Activated naive CD8-positive, alpha-beta T cell treated with anti-CD3 and anti-CD28 coated beads for 36 hours (primary cell): ENCODE measurements around the gene ZFAND3. TPM values are rescaled to one million over a fixed set of nuclear protein-coding genes. Genes with fewer than 3 reads are reported as not detected.

Experiments used
- DNase-seq: peaks from one replicate; pipeline ENCODE4 v3.0.0; 2021
- H3K27ac Mint-ChIP-seq: one replicate; pipeline ENCODE4 v1.8.0; 2022; ENCODE audit warnings: mild to moderate bottlenecking, moderate library complexity, mixed read lengths
- H3K27me3 Mint-ChIP-seq: one replicate; pipeline ENCODE4 v1.8.0; 2022; ENCODE audit warnings: mild to moderate bottlenecking, mixed read lengths
- H3K36me3 Mint-ChIP-seq: one replicate; pipeline ENCODE4 v1.8.0; 2021; ENCODE audit warnings: mild to moderate bottlenecking, mixed read lengths
- H3K4me1 Mint-ChIP-seq: one replicate; pipeline ENCODE4 v1.8.0; 2021; ENCODE audit warnings: mixed read lengths
- H3K4me3 Mint-ChIP-seq: one replicate; pipeline ENCODE4 v1.8.0; 2022; ENCODE audit warnings: mild to moderate bottlenecking, moderate library complexity, mixed read lengths
- H3K9me3 Mint-ChIP-seq: one replicate; pipeline ENCODE4 v1.8.0; 2022; ENCODE audit warnings: mixed read lengths
- total RNA-seq, 2 experiments: library from RNA; stranded (reverse); gene quantifications; one replicate each; pipeline ENCODE4 v1.2.3, GENCODE V29; 2021

The ZFAND3 gene
- total RNA-seq, 2 experiments from 2014 or later, result 36.3 to 38.5 TPM

GRCh38 chr6:37788259-37788658 lies 31.3 kb upstream of the ZFAND3 start:
- Mint-ChIP-seq H3K27me3 (peaks cover 26% of the 10 kb centered on the region), H3K4me1 (peaks cover 18% of the 10 kb centered on the region), H3K9me3 (no peaks in the 10 kb centered on the region), H3K4me3 (no peak overlapping the region), H3K36me3 (no peaks in the 10 kb centered on the region), H3K27ac (no peak overlapping the region)
- no peak for DNase-seq

- no peaks in the 10 kb centered on the region for H3K27me3 Mint-ChIP-seq
- peaks cover 10% of the 10 kb centered on the region for H3K4me1 Mint-ChIP-seq
Observed at GRCh38 chr6:37791156-37791919, 28.2 kb upstream of the ZFAND3 start.

GRCh38 chr6:37792457-37793033 lies 27.0 kb upstream of the ZFAND3 start:
- DNase-seq, result no peak
- no peaks in the 10 kb centered on the region for H3K36me3 Mint-ChIP-seq
- H3K4me3 Mint-ChIP-seq, result no peak overlapping the region
- H3K9me3 Mint-ChIP-seq, result no peaks in the 10 kb centered on the region
- H3K27ac Mint-ChIP-seq, result no peak overlapping the region
- H3K4me1 Mint-ChIP-seq, result peaks cover 10% of the 10 kb centered on the region
- H3K27me3 Mint-ChIP-seq, result no peaks in the 10 kb centered on the region

More at GRCh38 chr6:37791156-37791919, 28.2 kb upstream of the ZFAND3 start:
- DNase-seq, result peak; percentile 89
- Mint-ChIP-seq H3K9me3 (no peaks in the 10 kb centered on the region), H3K4me3 (no peak overlapping the region), H3K27ac (no peak overlapping the region), H3K36me3 (no peaks in the 10 kb centered on the region)

GRCh38 chr6:37793067-37793466 lies 26.5 kb upstream of the ZFAND3 start:
- Mint-ChIP-seq H3K9me3 (no peaks in the 10 kb centered on the region), H3K27ac (no peak overlapping the region), H3K4me3 (no peak overlapping the region), H3K27me3 (no peaks in the 10 kb centered on the region), H3K36me3 (no peaks in the 10 kb centered on the region), H3K4me1 (peaks cover 10% of the 10 kb centered on the region)
- no peak for DNase-seq

GRCh38 chr6:37794825-37795224 lies 24.7 kb upstream of the ZFAND3 start:
- Mint-ChIP-seq H3K4me1 (peaks cover 10% of the 10 kb centered on the region), H3K27me3 (no peaks in the 10 kb centered on the region), H3K4me3 (no peak overlapping the region), H3K9me3 (no peaks in the 10 kb centered on the region), H3K27ac (no peak overlapping the region), H3K36me3 (no peaks in the 10 kb centered on the region)
- DNase-seq, result no peak

- no peak for DNase-seq
- Mint-ChIP-seq H3K27ac (no peak overlapping the region), H3K36me3 (no peaks in the 10 kb centered on the region), H3K27me3 (no peaks in the 10 kb centered on the region), H3K9me3 (no peaks in the 10 kb centered on the region), H3K4me3 (no peak overlapping the region), H3K4me1 (no peaks in the 10 kb centered on the region)
Observed at GRCh38 chr6:37798436-37799262, 20.9 kb upstream of the ZFAND3 start.

GRCh38 chr6:37799263-37799644 lies 20.3 kb upstream of the ZFAND3 start:
- no peaks in the 10 kb centered on the region for H3K9me3 Mint-ChIP-seq
- DNase-seq, result no peak
- H3K36me3 Mint-ChIP-seq, result no peaks in the 10 kb centered on the region

GRCh38 chr6:37800703-37801604 lies 18.6 kb upstream of the ZFAND3 start:
- H3K36me3 Mint-ChIP-seq, result no peaks in the 10 kb centered on the region
- no peak overlapping the region for H3K4me3 Mint-ChIP-seq
- no peaks in the 10 kb centered on the region for H3K4me1 Mint-ChIP-seq
- H3K27ac Mint-ChIP-seq, result no peak overlapping the region
- no peak for DNase-seq
- H3K9me3 Mint-ChIP-seq, result no peaks in the 10 kb centered on the region
- no peaks in the 10 kb centered on the region for H3K27me3 Mint-ChIP-seq

More at GRCh38 chr6:37799263-37799644, 20.3 kb upstream of the ZFAND3 start:
- H3K4me1 Mint-ChIP-seq, result no peaks in the 10 kb centered on the region
- H3K4me3 Mint-ChIP-seq, result no peak overlapping the region
- H3K27me3 Mint-ChIP-seq, result no peaks in the 10 kb centered on the region
- H3K27ac Mint-ChIP-seq, result no peak overlapping the region

GRCh38 chr6:37801605-37801940 lies 18.0 kb upstream of the ZFAND3 start:
- H3K27me3 Mint-ChIP-seq, result no peaks in the 10 kb centered on the region
- H3K4me3 Mint-ChIP-seq, result no peak overlapping the region
- no peak overlapping the region for H3K27ac Mint-ChIP-seq
- H3K4me1 Mint-ChIP-seq, result no peaks in the 10 kb centered on the region
- no peaks in the 10 kb centered on the region for H3K36me3 Mint-ChIP-seq
- no peaks in the 10 kb centered on the region for H3K9me3 Mint-ChIP-seq
- no peak for DNase-seq

- Mint-ChIP-seq H3K9me3 (no peaks in the 10 kb centered on the region), H3K36me3 (no peaks in the 10 kb centered on the region), H3K4me1 (no peaks in the 10 kb centered on the region), H3K27ac (no peak overlapping the region), H3K27me3 (no peaks in the 10 kb centered on the region), H3K4me3 (no peak overlapping the region)
- no peak for DNase-seq
Observed at GRCh38 chr6:37802810-37803209, 16.7 kb upstream of the ZFAND3 start.

- no peak for DNase-seq
- Mint-ChIP-seq H3K27me3 (peaks cover 2% of the 10 kb centered on the region), H3K36me3 (no peaks in the 10 kb centered on the region), H3K4me3 (no peak overlapping the region), H3K4me1 (no peaks in the 10 kb centered on the region), H3K27ac (no peak overlapping the region), H3K9me3 (no peaks in the 10 kb centered on the region)
Observed at GRCh38 chr6:37804586-37804985, 14.9 kb upstream of the ZFAND3 start.

- Mint-ChIP-seq H3K27ac (no peak overlapping the region), H3K9me3 (no peaks in the 10 kb centered on the region), H3K27me3 (peaks cover 3% of the 10 kb centered on the region), H3K36me3 (no peaks in the 10 kb centered on the region), H3K4me3 (no peak overlapping the region), H3K4me1 (no peaks in the 10 kb centered on the region)
- no peak for DNase-seq
Observed at GRCh38 chr6:37806213-37806612, 13.3 kb upstream of the ZFAND3 start.

- Mint-ChIP-seq H3K4me3 (no peak overlapping the region), H3K4me1 (no peaks in the 10 kb centered on the region), H3K9me3 (no peaks in the 10 kb centered on the region), H3K27me3 (peaks cover 3% of the 10 kb centered on the region), H3K27ac (no peak overlapping the region), H3K36me3 (no peaks in the 10 kb centered on the region)
- DNase-seq, result no peak
Observed at GRCh38 chr6:37807656-37808055, 11.9 kb upstream of the ZFAND3 start.

- DNase-seq, result no peak
- Mint-ChIP-seq H3K9me3 (no peaks in the 10 kb centered on the region), H3K27me3 (peaks cover 3% of the 10 kb centered on the region), H3K36me3 (no peaks in the 10 kb centered on the region), H3K27ac (no peak overlapping the region), H3K4me3 (no peak overlapping the region), H3K4me1 (no peaks in the 10 kb centered on the region)
Observed at GRCh38 chr6:37809197-37809543, 10.4 kb upstream of the ZFAND3 start.

GRCh38 chr6:37812841-37813240 lies 6.7 kb upstream of the ZFAND3 start:
- Mint-ChIP-seq H3K4me3 (no peak overlapping the region), H3K36me3 (no peaks in the 10 kb centered on the region), H3K27ac (no peak overlapping the region), H3K27me3 (peaks cover 3% of the 10 kb centered on the region), H3K9me3 (no peaks in the 10 kb centered on the region), H3K4me1 (peaks cover 4% of the 10 kb centered on the region)
- DNase-seq, result no peak
